Measurements from ENCODE around the gene ARHGAP31.

Gene ARHGAP31

DNA sequence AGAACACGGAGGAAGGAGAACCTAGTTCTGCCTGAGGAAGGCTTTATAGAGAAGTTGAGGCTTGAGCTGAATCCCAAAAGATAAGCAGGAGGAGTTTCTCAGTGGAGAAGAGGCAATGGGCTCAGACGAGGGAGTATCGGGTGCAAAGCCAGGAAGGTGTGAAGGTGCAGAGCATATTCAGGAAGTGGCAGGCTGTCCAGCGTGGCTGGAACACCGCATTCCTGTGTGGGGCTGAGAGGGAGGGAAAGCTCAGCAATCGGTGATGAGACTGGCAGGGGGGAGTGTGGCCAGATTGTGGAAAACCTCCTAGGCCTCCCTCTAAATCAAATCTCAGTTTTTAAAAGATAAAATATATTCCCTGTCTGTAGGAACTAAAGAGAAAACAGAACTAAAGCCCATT lies 63.0 kb downstream of the ARHGAP31 start:
- Histone ChIP-seq H3K27ac (no peak overlapping the region), H3K4me3 (ENCODE audit: low read depth, low read length) (no peak overlapping the region), H3K36me3 (replicated peaks) (no peaks in the 10 kb centered on the region), H3K27me3 (replicated peaks) (no peaks in the 10 kb centered on the region)
- in situ Hi-C loops (cut with HindIII; ENCODE audit: low pct_ligation_motif_present, low sequenced_read_pairs) = no loop called here
- TF ChIP-seq, protein P1, sequence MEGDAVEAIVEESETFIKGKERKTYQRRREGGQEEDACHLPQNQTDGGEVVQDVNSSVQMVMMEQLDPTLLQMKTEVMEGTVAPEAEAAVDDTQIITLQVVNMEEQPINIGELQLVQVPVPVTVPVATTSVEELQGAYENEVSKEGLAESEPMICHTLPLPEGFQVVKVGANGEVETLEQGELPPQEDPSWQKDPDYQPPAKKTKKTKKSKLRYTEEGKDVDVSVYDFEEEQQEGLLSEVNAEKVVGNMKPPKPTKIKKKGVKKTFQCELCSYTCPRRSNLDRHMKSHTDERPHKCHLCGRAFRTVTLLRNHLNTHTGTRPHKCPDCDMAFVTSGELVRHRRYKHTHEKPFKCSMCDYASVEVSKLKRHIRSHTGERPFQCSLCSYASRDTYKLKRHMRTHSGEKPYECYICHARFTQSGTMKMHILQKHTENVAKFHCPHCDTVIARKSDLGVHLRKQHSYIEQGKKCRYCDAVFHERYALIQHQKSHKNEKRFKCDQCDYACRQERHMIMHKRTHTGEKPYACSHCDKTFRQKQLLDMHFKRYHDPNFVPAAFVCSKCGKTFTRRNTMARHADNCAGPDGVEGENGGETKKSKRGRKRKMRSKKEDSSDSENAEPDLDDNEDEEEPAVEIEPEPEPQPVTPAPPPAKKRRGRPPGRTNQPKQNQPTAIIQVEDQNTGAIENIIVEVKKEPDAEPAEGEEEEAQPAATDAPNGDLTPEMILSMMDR (IDR thresholded peaks at IDR 0.05; ENCODE audit: low read depth, low read length, missing control alignments) = no peak
- DNase-seq = no peak

DNA sequence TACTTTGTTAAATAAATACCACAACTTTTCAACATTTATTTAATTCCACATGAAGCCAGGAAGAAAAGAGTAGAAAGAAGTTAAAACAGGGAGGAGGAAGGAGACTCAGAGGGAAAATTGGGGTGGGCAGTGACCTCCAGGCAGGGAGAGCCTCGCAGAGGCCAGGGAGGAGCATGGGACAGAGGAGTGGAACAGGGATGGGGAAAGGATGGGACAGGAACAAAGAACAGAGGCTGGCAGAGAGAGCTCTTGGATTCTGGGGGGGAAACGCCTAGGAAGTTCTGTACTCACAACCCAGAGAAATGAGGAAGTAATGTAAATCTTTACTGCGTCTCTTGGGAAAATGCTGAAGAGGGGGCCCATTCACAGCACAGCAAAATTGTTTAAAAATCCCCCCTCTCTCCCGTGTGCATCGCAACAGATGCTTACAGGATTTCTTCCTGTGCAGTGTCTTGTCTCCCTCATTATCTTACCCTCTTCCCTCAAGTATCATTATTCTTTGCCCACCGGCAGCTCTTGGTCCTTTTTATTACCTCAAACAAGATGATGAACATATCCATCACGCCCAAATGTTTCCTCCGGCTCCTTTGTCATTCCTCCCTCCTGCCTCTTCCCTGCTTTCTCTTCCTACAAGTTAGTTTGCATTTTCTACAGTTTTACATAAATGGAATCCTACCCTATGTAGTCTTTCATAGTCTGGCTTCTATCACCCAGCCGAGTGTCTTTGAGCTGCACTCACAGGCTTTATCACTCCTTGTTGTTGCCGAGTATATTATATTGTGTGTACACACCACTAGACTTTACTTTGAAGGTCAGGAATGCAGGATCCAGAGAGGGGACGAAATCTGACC lies 65.5 kb downstream of the ARHGAP31 start:
- no peak overlapping the region for H3K27ac ChIP-seq
- in situ Hi-C loops (cut with HindIII; ENCODE audit: low pct_ligation_motif_present, low sequenced_read_pairs) = no loop called here
- H3K27me3 ChIP-seq (replicated peaks) = no peaks in the 10 kb centered on the region
- no peak overlapping the region for H3K4me3 ChIP-seq (ENCODE audit: low read depth, low read length)
- no peaks in the 10 kb centered on the region for H3K36me3 ChIP-seq (replicated peaks)
- no peak for DNase-seq
- TF ChIP-seq, protein P1 (IDR thresholded peaks at IDR 0.05; ENCODE audit: low read depth, low read length, missing control alignments) = no peak

DNA sequence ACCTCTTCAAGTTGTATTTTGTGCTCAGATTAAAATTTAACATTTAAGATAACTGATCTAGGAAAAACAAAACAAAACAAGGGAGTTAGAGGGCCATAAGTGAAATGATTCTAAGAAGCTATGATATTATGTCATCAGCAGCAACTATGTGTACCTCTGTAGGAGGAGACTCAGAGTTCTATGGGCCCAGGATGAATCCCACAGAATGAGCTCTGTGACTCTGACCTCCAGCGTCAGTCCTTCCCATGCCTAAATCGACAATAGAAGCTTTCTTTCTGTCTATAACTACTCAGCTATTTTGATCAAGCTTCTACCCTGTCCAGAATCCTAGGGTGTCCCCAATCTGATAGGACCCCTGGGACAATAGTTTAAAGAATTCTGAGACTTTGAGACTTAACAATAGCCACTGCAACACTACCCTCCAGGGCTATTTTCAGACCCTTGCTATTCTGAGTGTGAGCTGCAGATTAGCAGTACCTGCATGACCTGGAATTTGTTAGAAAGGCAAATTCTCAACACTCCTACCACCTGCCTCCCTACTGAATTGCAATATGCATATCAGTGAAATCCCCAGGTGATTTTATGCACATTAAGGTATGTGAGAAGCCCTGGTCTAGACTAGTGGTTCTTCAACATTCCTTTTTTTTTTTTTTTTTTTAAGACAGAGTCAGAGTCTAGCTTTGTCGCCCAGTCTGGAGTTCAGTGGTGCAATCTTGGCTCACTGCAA lies 66.7 kb downstream of the ARHGAP31 start:
- Histone ChIP-seq H3K4me3 (ENCODE audit: low read depth, low read length) (no peak overlapping the region), H3K27ac (no peak overlapping the region), H3K36me3 (replicated peaks) (peaks cover 4% of the 10 kb centered on the region), H3K27me3 (replicated peaks) (no peaks in the 10 kb centered on the region)
- TF ChIP-seq, protein P1 (IDR thresholded peaks at IDR 0.05; ENCODE audit: low read depth, low read length, missing control alignments) = no peak
- in situ Hi-C loops (cut with HindIII; ENCODE audit: low pct_ligation_motif_present, low sequenced_read_pairs) = no loop called here
- DNase-seq = no peak

DNA sequence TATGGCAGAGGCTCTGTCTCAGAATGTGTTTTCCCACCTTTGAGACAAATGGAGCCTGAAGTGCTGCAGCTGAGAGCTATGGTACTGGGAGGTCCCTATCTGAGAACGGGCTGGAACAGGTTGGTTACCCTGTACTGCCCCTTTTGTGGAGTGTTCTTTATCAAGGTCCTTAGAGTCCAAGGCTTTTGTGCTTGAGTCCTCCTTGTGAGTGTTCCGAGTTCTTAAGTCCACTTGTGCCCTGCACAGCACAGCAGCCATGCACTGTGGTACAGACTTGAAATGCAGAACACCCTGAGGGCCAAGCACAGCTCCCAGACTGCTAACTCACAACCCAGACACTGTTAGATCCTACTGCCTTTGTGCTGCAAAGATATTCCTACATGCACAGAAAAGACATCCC lies 67.8 kb downstream of the ARHGAP31 start:
- in situ Hi-C loops (cut with HindIII; ENCODE audit: low pct_ligation_motif_present, low sequenced_read_pairs) = no loop called here
- H3K4me3 ChIP-seq (ENCODE audit: low read depth, low read length) = no peak overlapping the region
- H3K36me3 ChIP-seq (replicated peaks) = peaks cover 4% of the 10 kb centered on the region
- no peaks in the 10 kb centered on the region for H3K27me3 ChIP-seq (replicated peaks)
- DNase-seq = no peak
- TF ChIP-seq, protein P1 (IDR thresholded peaks at IDR 0.05; ENCODE audit: low read depth, low read length, missing control alignments) = no peak
- no peak overlapping the region for H3K27ac ChIP-seq

DNA sequence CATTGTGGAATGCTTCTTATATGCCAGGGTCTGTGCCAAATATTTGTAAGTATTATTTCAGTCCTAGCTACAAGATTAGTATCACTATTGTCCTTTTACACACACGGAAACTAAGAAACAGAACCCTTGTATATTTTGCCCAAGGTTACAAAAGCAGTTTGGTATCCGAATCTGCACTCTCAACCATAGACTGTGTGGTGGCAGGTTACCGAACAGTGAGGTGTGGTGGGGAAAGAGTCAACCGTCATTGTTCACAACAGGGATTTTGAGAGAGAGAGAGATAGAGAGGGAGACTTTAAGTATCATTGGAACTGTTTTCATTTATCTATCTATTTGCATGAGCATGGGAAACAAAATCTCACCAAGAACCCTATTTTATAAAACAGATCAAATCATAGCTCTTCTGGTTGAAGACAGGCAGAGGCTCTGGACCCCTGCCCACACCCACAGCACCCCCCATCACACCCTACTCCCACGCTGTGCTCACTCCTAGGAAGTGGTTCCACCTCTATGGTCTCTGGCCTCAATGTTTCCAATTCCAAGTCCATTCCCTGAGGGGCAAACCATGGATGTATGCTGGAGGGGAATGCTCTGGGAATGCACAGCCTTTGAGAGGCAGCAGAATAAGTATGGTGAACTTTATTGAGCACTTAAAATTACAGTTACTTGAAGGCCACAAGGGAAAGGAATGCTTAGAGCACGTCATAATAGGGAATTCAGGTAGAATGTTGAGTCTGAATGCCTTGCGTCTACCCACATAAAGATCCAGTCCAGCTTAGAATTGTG lies 69.0 kb downstream of the ARHGAP31 start:
- peaks cover 9% of the 10 kb centered on the region for H3K36me3 ChIP-seq (replicated peaks)
- TF ChIP-seq, protein P1 (IDR thresholded peaks at IDR 0.05; ENCODE audit: low read depth, low read length, missing control alignments) = no peak
- H3K27me3 ChIP-seq (replicated peaks) = no peaks in the 10 kb centered on the region
- H3K27ac ChIP-seq = no peak overlapping the region
- no peak for DNase-seq
- no peak overlapping the region for H3K4me3 ChIP-seq (ENCODE audit: low read depth, low read length)
- in situ Hi-C loops (cut with HindIII; ENCODE audit: low pct_ligation_motif_present, low sequenced_read_pairs) = no loop called here

All from brain microvascular endothelial cell (primary cell).